Activated naive CD4-positive, alpha-beta T cell treated with anti-CD3 and anti-CD28 coated beads, Interleukin-2, amount 10 ng/mL, durations not matched to agents 7 days and 5 days (primary cell): ENCODE measurements around the gene MYO18A.

Experiments used
- CTCF ChIA-PET: fragments of 350-600 bp; sonication (Branson Sonifier 250); formaldehyde crosslinking; loops from one replicate; lab custom pipeline; 2021; ENCODE audit warnings: antibody characterized with exemption; lab: Charles Lee
- DNase-seq: peaks from one replicate; pipeline ENCODE4 v3.0.0-alpha.2; 2020
- H3K27ac Mint-ChIP-seq: one replicate; pipeline ENCODE4 v1.8.0; 2021; ENCODE audit warnings: mild to moderate bottlenecking, moderate library complexity, mixed read lengths
- H3K27me3 Mint-ChIP-seq: one replicate; pipeline ENCODE4 v1.8.0; 2021; ENCODE audit warnings: mild to moderate bottlenecking, mixed read lengths
- H3K36me3 Mint-ChIP-seq: one replicate; pipeline ENCODE4 v1.8.0; 2021; ENCODE audit warnings: mixed read lengths
- H3K4me1 Mint-ChIP-seq: one replicate; pipeline ENCODE4 v1.8.0; 2021; ENCODE audit warnings: mixed read lengths
- H3K4me3 Mint-ChIP-seq: one replicate; pipeline ENCODE4 v1.8.0; 2021; ENCODE audit warnings: mild to moderate bottlenecking, moderate library complexity, mixed read lengths
- H3K9me3 Mint-ChIP-seq: one replicate; pipeline ENCODE4 v1.8.0; 2021; ENCODE audit warnings: mixed read lengths

The MYO18A gene

GRCh38 chr17:29113334-29113733, 66.9 kb downstream of the MYO18A start:
- H3K4me1 Mint-ChIP-seq, result peaks cover 7% of the 10 kb centered on the region
- no peak overlapping the region for H3K4me3 Mint-ChIP-seq
- no peaks in the 10 kb centered on the region for H3K9me3 Mint-ChIP-seq
- no peak overlapping the region for H3K27ac Mint-ChIP-seq
- H3K27me3 Mint-ChIP-seq, result no peaks in the 10 kb centered on the region
- peaks cover 25% of the 10 kb centered on the region for H3K36me3 Mint-ChIP-seq
- CTCF ChIA-PET, result interaction anchor here (1.4 to 25.0 kb wide), 6 partner anchors 11 to 149 kb away, joined by 3 to 482 read pairs (median 50); no protein-coding TSS in a partner anchor
- DNase-seq, result no peak

DNA sequence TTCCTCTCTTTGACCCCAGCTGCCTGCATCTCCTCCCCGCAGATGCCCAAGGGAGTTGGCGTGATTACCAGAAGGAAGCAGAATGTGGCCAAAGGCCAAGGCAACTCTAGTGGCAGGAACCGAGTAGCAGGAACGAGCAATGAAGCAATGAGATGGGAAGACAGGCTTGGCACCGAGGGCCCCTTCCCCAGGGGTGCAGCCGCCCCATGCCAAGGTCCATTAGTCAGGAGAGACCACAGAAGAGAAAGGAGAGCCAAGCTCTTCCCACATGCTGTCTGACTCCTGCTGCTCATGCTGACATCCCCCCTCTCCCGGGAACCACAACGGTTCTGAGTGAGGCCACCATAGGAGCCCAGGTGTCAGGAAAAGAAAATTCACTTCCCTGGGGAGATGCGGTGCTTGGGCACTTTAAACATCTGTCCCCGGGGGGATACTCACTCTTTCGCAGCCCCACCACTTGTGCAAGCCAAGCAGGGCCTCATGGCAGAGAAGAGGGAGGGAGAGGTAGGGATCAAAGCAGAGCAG, 67.4 kb downstream of the MYO18A start:
- DNase-seq, result no peak
- Mint-ChIP-seq H3K4me1 (peaks cover 7% of the 10 kb centered on the region), H3K36me3 (peaks cover 30% of the 10 kb centered on the region), H3K27me3 (no peaks in the 10 kb centered on the region), H3K4me3 (no peak overlapping the region), H3K9me3 (no peaks in the 10 kb centered on the region), H3K27ac (no peak overlapping the region)
- CTCF ChIA-PET, result interaction anchor here (0.7 to 25.0 kb wide), 11 partner anchors 10 to 349 kb away, joined by 3 to 482 read pairs (median 6); no protein-coding TSS in a partner anchor

- peak; percentile 77 for DNase-seq
- Mint-ChIP-seq H3K27me3 (no peaks in the 10 kb centered on the region), H3K9me3 (no peaks in the 10 kb centered on the region), H3K27ac (no peak overlapping the region), H3K4me3 (no peak overlapping the region), H3K4me1 (peaks cover 5% of the 10 kb centered on the region), H3K36me3 (peaks cover 33% of the 10 kb centered on the region)
- CTCF ChIA-PET, result interaction anchor here (0.7 to 25.0 kb wide), 14 partner anchors 9 to 385 kb away, joined by 3 to 482 read pairs (median 4); partner anchors contain the start of gene TLCD1
Measured at GRCh38 chr17:29111816-29112499, 68.2 kb downstream of the MYO18A start.

GRCh38 chr17:29110372-29110757, 69.8 kb downstream of the MYO18A start:
- peaks cover 36% of the 10 kb centered on the region for H3K36me3 Mint-ChIP-seq
- no peaks in the 10 kb centered on the region for H3K4me1 Mint-ChIP-seq
- no peak overlapping the region for H3K4me3 Mint-ChIP-seq
- no peak overlapping the region for H3K27ac Mint-ChIP-seq
- CTCF ChIA-PET, result interaction anchor here (1.2 to 12.2 kb wide), 3 partner anchors 13 to 146 kb away, joined by 3 to 283 read pairs (median 20); no protein-coding TSS in a partner anchor
- no peaks in the 10 kb centered on the region for H3K9me3 Mint-ChIP-seq
- no peak for DNase-seq
- no peaks in the 10 kb centered on the region for H3K27me3 Mint-ChIP-seq

- no peak for DNase-seq
- Mint-ChIP-seq H3K36me3 (peaks cover 37% of the 10 kb centered on the region), H3K27me3 (no peaks in the 10 kb centered on the region), H3K4me1 (no peaks in the 10 kb centered on the region), H3K4me3 (no peak overlapping the region), H3K9me3 (no peaks in the 10 kb centered on the region), H3K27ac (no peak overlapping the region)
- CTCF ChIA-PET, result interaction anchor here (1.0 to 12.2 kb wide), 5 partner anchors 7 to 383 kb away, joined by 3 to 283 read pairs (median 14); no protein-coding TSS in a partner anchor
Measured at GRCh38 chr17:29109477-29110371, 70.5 kb downstream of the MYO18A start.

DNA sequence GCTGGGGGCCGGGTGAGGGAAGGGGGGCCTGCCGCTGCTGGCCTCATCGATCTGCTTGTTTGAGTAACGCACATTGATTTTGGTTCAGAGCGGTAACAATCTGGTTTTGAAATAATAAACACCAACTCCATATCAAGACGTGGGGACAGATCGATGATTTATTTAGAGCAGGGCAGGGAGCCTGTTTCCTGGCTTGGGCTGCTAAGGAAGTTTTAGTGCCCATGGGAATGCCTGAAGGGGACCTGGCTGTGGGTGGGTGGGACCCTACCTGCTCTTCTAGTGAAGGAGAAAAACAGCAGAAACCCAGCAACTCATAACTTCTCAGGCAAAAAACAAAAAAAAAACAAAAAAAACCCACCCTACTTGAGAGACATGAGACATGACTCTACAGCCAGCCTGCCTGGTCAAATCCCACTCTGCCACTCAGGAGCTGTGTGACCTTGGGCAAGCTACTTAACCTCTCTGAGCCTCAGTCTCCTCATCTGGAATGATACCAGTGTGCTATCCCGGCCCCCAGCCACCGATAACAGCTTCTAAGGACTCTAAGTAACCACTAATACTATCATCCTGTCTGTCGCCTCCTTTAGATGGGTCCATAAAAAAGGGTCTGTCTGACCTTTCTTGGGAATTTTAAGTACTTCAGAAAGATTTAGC, 71.2 kb downstream of the MYO18A start:
- peaks cover 40% of the 10 kb centered on the region for H3K36me3 Mint-ChIP-seq
- no peak overlapping the region for H3K4me3 Mint-ChIP-seq
- H3K27ac Mint-ChIP-seq, result no peak overlapping the region
- CTCF ChIA-PET, result interaction anchor here (1.0 to 12.2 kb wide), 4 partner anchors 8 to 382 kb away, joined by 3 to 283 read pairs (median 8); no protein-coding TSS in a partner anchor
- H3K27me3 Mint-ChIP-seq, result no peaks in the 10 kb centered on the region
- H3K9me3 Mint-ChIP-seq, result no peaks in the 10 kb centered on the region
- H3K4me1 Mint-ChIP-seq, result no peaks in the 10 kb centered on the region
- DNase-seq, result no peak

- H3K36me3 Mint-ChIP-seq, result peaks cover 44% of the 10 kb centered on the region
- no peaks in the 10 kb centered on the region for H3K9me3 Mint-ChIP-seq
- CTCF ChIA-PET, result interaction anchor here (1.0 to 12.2 kb wide), 3 partner anchors 9 to 381 kb away, joined by 3 to 283 read pairs (median 14); no protein-coding TSS in a partner anchor
- H3K27me3 Mint-ChIP-seq, result no peaks in the 10 kb centered on the region
- DNase-seq, result no peak
- no peaks in the 10 kb centered on the region for H3K4me1 Mint-ChIP-seq
- H3K27ac Mint-ChIP-seq, result no peak overlapping the region
- no peak overlapping the region for H3K4me3 Mint-ChIP-seq
Measured at GRCh38 chr17:29107933-29108822, 72.0 kb downstream of the MYO18A start.

DNA sequence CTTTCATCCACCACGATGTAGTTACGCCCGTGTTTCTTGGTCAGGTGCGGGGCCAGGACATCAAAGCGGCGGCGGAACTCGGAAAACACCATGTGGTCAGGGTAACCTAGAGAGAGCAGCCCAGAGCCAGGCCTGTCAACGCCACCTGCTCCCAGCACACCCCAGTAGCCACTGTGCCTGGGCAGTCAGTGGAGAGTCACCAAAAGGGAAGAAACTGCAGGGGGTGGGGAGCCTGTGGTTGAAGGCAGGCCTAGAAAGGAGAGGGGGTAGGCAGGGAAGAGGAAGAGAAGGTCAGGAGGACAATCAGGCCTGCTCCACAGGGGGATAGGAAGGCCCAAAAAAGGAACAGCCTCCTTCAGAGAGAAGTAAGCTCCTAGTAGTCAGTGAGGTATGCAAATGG, 73.1 kb downstream of the MYO18A start:
- H3K4me3 Mint-ChIP-seq, result no peak overlapping the region
- no peaks in the 10 kb centered on the region for H3K27me3 Mint-ChIP-seq
- DNase-seq, result no peak
- H3K27ac Mint-ChIP-seq, result no peak overlapping the region
- no peaks in the 10 kb centered on the region for H3K4me1 Mint-ChIP-seq
- no peaks in the 10 kb centered on the region for H3K9me3 Mint-ChIP-seq
- CTCF ChIA-PET, result interaction anchor here (1.3 to 3.9 kb wide), 2 partner anchors 10 to 17 kb away, joined by 4 to 14 read pairs; no protein-coding TSS in a partner anchor
- H3K36me3 Mint-ChIP-seq, result peaks cover 48% of the 10 kb centered on the region

DNA sequence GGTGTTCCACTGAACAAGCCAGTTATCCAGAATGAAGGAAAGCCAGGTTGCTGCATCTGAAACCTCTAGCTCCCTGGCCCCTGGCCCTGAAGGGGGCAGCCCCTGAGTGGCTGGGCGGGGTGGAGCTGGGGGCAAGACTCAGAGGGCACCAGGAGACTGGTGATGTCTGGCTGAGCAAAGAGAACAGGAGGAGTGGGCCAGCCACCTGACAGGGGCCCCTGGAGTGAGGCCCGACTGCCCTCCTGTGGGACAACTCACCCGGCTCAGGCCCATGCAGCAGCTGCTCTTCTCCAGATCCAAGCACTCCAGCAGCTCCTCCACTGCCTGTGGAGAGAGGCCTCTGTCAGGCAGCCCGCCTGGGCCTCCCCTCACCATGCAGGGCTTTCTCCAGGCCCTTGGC, 76.9 kb downstream of the MYO18A start:
- H3K4me3 Mint-ChIP-seq, result no peak overlapping the region
- peaks cover 33% of the 10 kb centered on the region for H3K36me3 Mint-ChIP-seq
- H3K27ac Mint-ChIP-seq, result peak overlapping the region; percentile 28
- H3K27me3 Mint-ChIP-seq, result no peaks in the 10 kb centered on the region
- no peaks in the 10 kb centered on the region for H3K9me3 Mint-ChIP-seq
- CTCF ChIA-PET, result interaction anchor here (0.9 to 1.4 kb wide), 2 partner anchors 9 to 13 kb away, joined by 3 read pairs; no protein-coding TSS in a partner anchor
- no peak for DNase-seq
- H3K4me1 Mint-ChIP-seq, result peaks cover 7% of the 10 kb centered on the region

- H3K4me3 Mint-ChIP-seq, result no peak overlapping the region
- H3K9me3 Mint-ChIP-seq, result no peaks in the 10 kb centered on the region
- peaks cover 34% of the 10 kb centered on the region for H3K36me3 Mint-ChIP-seq
- no peak for DNase-seq
- H3K27ac Mint-ChIP-seq, result no peak overlapping the region
- CTCF ChIA-PET, result interaction anchor here (0.9 to 1.4 kb wide), 3 partner anchors 10 to 14 kb away, joined by 3 read pairs; no protein-coding TSS in a partner anchor
- H3K27me3 Mint-ChIP-seq, result no peaks in the 10 kb centered on the region
- H3K4me1 Mint-ChIP-seq, result peaks cover 7% of the 10 kb centered on the region
Measured at GRCh38 chr17:29102741-29103181, 77.4 kb downstream of the MYO18A start.

- H3K9me3 Mint-ChIP-seq, result no peaks in the 10 kb centered on the region
- no peak overlapping the region for H3K4me3 Mint-ChIP-seq
- H3K36me3 Mint-ChIP-seq, result peaks cover 35% of the 10 kb centered on the region
- H3K27me3 Mint-ChIP-seq, result no peaks in the 10 kb centered on the region
- no peak overlapping the region for H3K27ac Mint-ChIP-seq
- H3K4me1 Mint-ChIP-seq, result peaks cover 7% of the 10 kb centered on the region
- CTCF ChIA-PET, result interaction anchor here (0.9 to 2.4 kb wide), 2 partner anchors 12 to 15 kb away, joined by 3 to 11 read pairs; no protein-coding TSS in a partner anchor
- no peak for DNase-seq
Measured at GRCh38 chr17:29102046-29102445, 78.2 kb downstream of the MYO18A start.

DNA sequence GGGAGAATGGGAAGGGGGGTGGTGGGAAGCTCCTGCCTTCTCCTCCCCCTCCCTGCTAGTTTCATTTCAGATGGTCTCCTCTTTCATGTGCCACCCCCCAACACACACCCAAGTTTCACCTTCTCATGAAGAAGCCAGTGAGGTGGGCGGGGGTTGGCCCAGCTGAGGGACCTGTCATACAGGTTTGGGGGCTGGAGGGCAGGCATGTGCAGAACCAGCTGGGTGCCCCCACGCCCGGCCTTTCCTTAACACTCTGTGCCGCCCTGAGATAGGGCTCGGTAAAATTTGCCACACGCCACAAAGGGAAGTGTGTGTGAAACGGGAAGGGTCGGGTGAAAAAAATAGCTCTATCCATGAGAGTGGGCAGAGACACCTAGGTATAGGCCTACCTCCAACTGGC, 79.9 kb downstream of the MYO18A start:
- no peak for DNase-seq
- no peak overlapping the region for H3K4me3 Mint-ChIP-seq
- no peaks in the 10 kb centered on the region for H3K9me3 Mint-ChIP-seq
- no peaks in the 10 kb centered on the region for H3K27me3 Mint-ChIP-seq
- peaks cover 7% of the 10 kb centered on the region for H3K4me1 Mint-ChIP-seq
- no peak overlapping the region for H3K27ac Mint-ChIP-seq
- CTCF ChIA-PET, result interaction anchor here (0.9 to 2.4 kb wide), 2 partner anchors 16 to 134 kb away, joined by 3 to 11 read pairs; no protein-coding TSS in a partner anchor
- peaks cover 35% of the 10 kb centered on the region for H3K36me3 Mint-ChIP-seq
